Right forelimb (tissue), 1 donor: ENCODE data around the gene GSTA3.

ENCODE experiments used
- DNase-seq: peaks from one replicate; pipeline ENCODE4 v3.0.0-alpha.2; 2018

The GSTA3 gene

GRCh38 chr6:52849137-52849536 is 60.4 kb downstream of the GSTA3 start:
- no peak for DNase-seq
